A549 treated with Hydrocortisone at 1 μM for 4 hours (cell line): ENCODE measurements around the gene HHAT. TPM values are rescaled to one million over a fixed set of nuclear protein-coding genes. Genes with fewer than 3 reads are reported as not detected.

ENCODE experiments used
- total RNA-seq: library from RNA; stranded (reverse); fragments of 200-300 nt; extraction: Qiagen RNA extraction; gene quantifications from 5 replicates; pipeline ENCODE4 v1.2.3, GENCODE V29; 2022

HHAT gene
- 1.3 to 1.9 TPM (median 1.6 TPM) in 5 replicates for total RNA-seq

GRCh38 chr1:210328746-210329503 is at the start of gene HHAT:
TSS of gene HHAT (plus strand) at chr1:210328902. CDS start at chr1:210348976, 20,074 bp downstream.

Other genes starting within 250 kb of the HHAT start
- gene SERTAD4, start 96.1 kb upstream of the HHAT start, total RNA-seq: 0.40 to 0.86 TPM (median 0.53 TPM) in 5 replicates